Hepatocyte (in vitro differentiated cells): ENCODE data around the gene FOXD4L1.
"Not testable (repeated sequence)": the region's sequence is repeated elsewhere in the genome, so short reads cannot be mapped to it uniquely, and the experiment has no call there.

Experiments
- EZH2 ChIP-seq: fragments of 200-600 bp; sonication (generic); IDR thresholded peaks from 2 replicates; pipeline ENCODE4 v1.6.1; 2016; ENCODE audit warnings: antibody characterized with exemption, mild to moderate bottlenecking, borderline replicate concordance
- EZH2phosphoT487 ChIP-seq: fragments of 200-600 bp; sonication (generic); IDR thresholded peaks from one replicate; pipeline ENCODE4 v1.6.1; 2018; ENCODE audit warnings: antibody characterized with exemption, mild to moderate bottlenecking, low read depth, moderate library complexity; ENCODE audit not compliant: unreplicated experiment, severe bottlenecking
- TF ChIP-seq, protein P1 (sequence below): fragments of 200-600 bp; sonication (generic); IDR thresholded peaks from 2 replicates; pipeline ENCODE4 v1.5.1; 2016; ENCODE audit warnings: antibody characterized with exemption, mild to moderate bottlenecking; ENCODE audit not compliant: poor library complexity

DNA sequence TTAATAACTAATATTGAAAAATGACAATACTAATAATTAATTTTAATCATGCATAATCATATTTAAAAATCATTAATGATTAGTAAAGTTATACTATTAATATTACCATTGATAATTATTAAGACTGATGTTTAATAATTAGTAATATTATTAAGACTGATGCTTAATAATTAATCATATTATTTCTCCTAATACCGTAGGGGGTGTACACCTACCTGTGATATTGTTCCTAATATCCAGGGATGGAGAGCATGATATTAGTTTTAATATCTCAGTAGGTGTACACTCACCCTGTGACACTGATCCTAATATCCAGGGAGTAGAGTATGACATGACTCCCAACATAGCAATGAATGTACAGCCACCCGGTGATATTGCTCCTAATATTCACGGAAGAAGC lies 12.4 kb downstream of the FOXD4L1 start:
- TF ChIP-seq, protein P1, sequence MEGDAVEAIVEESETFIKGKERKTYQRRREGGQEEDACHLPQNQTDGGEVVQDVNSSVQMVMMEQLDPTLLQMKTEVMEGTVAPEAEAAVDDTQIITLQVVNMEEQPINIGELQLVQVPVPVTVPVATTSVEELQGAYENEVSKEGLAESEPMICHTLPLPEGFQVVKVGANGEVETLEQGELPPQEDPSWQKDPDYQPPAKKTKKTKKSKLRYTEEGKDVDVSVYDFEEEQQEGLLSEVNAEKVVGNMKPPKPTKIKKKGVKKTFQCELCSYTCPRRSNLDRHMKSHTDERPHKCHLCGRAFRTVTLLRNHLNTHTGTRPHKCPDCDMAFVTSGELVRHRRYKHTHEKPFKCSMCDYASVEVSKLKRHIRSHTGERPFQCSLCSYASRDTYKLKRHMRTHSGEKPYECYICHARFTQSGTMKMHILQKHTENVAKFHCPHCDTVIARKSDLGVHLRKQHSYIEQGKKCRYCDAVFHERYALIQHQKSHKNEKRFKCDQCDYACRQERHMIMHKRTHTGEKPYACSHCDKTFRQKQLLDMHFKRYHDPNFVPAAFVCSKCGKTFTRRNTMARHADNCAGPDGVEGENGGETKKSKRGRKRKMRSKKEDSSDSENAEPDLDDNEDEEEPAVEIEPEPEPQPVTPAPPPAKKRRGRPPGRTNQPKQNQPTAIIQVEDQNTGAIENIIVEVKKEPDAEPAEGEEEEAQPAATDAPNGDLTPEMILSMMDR, result not testable (repeated sequence)
- not testable (repeated sequence) for TF ChIP-seq EZH2, EZH2phosphoT487
